GM19351 (cell line): ENCODE measurements around the gene LMAN1.

ENCODE experiments used
- ATAC-seq: cut with Tn5 transposase; IDR thresholded peaks from one replicate; pipeline ENCODE4 v1.9.1; 2021; ENCODE audit warnings: mild to moderate bottlenecking, moderate library complexity; ENCODE audit not compliant: unreplicated experiment

LMAN1 gene

DNA sequence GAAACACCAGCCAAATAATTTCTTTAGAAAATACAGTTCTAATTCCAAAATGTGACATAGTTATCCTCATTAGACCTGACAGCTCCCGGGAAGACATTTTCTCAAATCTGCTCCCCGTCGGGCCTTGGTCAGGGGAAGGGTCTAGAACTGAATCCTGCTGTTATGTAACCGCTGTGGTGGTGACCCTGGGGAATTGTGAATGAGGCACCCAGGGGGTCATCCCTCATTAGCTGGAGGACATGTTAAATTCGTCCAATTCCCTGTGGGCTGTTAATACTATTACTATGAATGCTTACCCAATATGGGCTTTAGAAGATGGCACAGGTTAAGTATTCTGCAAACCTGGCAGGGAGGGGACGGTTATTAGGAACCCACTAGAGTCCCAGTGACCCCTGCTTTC lies 52.4 kb downstream of the LMAN1 start:
- ATAC-seq: no peak

DNA sequence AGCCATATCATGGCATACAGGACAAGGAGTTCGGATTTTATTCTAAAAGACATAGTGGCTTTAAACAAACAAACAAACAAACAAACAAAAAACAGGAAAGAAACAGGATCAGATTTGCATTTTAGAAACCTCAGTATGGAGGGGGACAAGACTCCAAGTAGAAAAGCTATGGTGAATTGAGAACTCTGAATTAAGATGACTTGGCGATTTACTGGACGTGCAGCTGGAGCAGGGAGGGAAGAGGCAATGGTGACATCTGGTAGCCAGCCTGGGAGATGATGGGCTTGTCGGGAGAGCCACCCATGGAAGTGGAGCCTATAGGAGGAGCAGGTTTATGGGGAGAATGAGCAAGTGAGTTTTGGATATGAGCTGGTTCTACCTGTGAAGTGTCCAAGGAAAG lies 53.8 kb downstream of the LMAN1 start:
- no peak for ATAC-seq

- ATAC-seq: no peak
Measured at GRCh38 chr18:59303656-59304195, 55.3 kb downstream of the LMAN1 start.

- ATAC-seq: no peak
Measured at GRCh38 chr18:59303006-59303405, 56.1 kb downstream of the LMAN1 start.

- no peak for ATAC-seq
Measured at GRCh38 chr18:59301929-59302328, 57.1 kb downstream of the LMAN1 start.

DNA sequence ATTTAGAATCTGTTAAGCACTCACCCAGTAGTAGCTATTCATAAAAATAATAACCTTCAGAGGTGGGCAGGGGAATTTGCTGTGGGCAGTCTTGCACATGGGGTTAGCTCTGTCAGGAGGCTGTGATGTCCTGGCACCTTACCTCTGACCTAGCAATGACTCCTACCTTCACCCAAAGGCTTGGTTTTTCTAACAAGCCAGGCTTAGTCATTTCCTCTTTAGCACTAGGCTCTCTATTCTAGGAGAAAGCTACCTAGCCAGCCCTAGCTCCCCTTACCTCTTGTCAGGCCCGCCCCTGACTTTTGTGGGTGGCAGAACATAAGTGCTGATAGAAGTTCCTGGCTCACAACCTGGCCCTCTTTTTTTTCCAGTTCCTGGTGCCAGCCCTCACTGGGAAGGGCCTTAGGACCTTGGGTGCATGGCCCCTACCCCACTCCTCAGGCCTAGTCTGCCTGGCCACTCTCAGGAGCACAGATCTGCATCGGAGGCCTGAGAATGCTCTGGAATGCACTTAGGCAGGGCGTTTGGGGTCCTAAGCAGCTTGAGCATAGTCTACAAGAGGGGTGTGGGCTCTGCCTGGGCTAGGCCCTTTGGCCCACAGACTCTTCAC lies 58.3 kb downstream of the LMAN1 start:
- no peak for ATAC-seq

GRCh38 chr18:59298871-59299270 lies 60.2 kb downstream of the LMAN1 start:
- no peak for ATAC-seq

DNA sequence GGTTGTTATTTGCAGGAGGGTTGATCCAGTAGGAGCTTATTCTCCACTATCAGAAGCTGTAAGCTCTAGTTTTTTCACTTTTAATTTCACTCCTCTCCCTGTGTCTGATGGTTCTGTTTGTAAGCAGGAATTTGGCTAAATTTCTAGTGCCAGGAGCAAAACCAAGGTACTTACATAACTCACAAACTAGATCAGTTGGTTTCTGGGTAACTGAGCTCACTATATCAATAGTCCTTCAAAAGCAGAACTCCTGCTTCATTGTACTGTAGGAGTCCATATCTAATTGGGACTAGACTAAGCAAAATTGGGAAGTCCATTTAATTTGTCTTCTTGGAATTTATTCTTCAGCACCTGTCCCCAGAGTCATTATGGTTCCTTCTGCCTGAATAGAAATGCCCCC lies 65.7 kb downstream of the LMAN1 start:
- ATAC-seq: no peak

DNA sequence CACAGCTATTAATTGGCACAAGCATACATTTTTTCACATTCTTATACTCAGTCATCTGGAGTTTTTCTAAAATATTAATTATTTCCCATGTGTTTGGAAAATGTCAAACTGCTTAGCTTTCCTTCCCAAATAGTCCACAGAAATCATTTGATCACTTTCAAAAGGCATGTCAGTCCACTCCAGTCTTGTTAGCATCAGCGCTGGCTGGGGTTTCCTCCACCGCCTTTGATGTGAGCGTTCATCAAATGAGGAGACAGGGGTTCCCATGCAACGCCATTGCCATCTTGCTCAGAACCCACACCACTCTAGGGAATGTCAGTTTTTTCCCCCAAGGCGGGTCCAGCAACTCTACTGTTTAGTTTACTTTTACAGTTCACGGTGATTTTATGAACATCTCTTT lies 72.7 kb downstream of the LMAN1 start:
- ATAC-seq: no peak

DNA sequence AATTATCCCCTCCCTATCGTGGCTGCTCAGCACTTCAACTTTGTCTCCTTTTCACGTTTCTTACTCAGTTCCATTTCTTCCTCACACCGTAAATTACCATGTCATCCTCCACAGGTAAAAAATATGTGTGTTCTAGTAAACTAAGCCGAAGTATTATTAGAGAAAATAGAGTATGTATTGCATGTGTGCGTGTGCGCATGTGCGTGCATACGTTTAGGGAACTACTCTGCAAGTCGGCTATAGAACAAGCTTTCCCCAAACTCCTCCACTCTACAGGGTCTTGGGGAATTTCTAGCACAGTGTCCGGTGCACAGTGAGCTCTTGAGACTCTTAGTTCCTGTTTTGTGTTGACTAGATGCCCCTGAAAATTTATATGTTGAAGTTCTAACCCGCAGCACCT lies 76.7 kb downstream of the LMAN1 start:
- ATAC-seq: no peak

DNA sequence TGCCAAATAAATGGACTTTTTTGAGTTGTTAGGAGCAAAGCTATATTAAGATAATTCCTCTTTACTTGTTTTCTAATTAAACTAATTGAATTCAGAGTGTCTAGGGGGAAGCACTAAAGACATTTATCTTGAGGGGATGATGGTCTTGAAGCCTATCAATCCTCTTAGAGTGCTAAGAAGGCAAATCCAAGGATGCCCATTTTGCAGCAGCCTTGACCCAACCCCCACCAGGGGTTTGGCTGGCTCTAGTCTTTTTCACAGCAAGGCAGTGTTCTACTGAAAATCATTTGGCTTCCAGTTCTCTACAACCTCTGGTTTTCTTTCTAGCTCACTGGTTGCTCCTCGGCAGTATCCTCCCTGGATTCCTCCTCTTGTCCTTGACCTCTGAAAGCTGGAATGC lies 79.3 kb downstream of the LMAN1 start:
- ATAC-seq: no peak

DNA sequence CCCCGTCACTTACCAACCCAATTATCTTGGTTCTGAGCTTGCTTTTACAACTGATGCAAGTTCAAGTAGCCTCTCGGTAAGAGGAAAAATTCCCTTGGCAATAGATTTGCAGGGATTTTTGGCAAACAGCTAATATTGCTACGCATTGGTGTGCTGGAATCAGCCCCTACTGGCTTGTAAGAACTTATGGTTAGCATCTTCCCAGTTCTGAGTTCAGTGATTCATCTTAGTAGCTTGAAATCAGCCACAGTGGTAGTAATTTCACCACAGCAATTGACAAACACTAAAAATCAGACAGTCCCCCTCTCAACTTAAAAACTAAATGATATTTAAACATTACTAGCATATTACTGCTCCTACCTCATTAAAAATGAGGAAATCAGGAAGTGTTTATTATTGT lies 79.9 kb downstream of the LMAN1 start:
- ATAC-seq: no peak

DNA sequence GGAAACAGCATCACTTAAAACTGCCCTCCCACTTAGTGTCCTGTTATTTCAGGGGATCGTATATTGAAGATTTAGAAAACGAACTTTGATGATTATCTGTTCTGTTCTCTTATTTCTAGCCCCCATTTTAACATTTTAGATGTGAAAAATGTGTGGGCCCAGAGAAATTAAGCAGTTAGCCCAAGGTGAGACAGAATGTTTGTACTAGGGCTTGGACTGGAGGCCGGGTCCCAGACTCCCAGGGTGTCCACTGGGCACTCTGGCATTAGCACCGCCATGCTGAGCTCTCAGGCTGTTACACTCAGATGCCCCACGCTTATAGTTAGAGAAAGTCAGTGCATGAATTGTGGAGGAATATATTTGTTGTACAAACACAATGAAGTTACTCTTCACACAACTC lies 80.3 kb downstream of the LMAN1 start:
- ATAC-seq: no peak
